GM11168 (cell line): ENCODE measurements around the gene TCTN3.
"Not testable (repeated sequence)": the region's sequence is repeated elsewhere in the genome, so short reads cannot be mapped to it uniquely, and the experiment has no call there.

Experiments
- in situ Hi-C: fragments of 300-500 bp; cut with MboI; formaldehyde crosslinking; loops from one replicate; pipeline ENCODE4 v1.12.0; 2022; ENCODE audit warnings: low sequenced_read_pairs; ENCODE audit not compliant: unreplicated experiment

TCTN3 gene

GRCh38 chr10:95640891-95641315 is 52.8 kb downstream of the TCTN3 start:
- in situ Hi-C loops: no loop called here

GRCh38 chr10:95637911-95638310 is 55.8 kb downstream of the TCTN3 start:
- in situ Hi-C loops: no loop called here

GRCh38 chr10:95637140-95637539 is 56.6 kb downstream of the TCTN3 start:
- in situ Hi-C loops: no loop called here

- in situ Hi-C loops: no loop called here
These were observed 58.4 kb downstream of the TCTN3 start for GRCh38 chr10:95635319-95635733.

GRCh38 chr10:95628786-95629185 is 64.9 kb downstream of the TCTN3 start:
- in situ Hi-C loops: no loop called here

GRCh38 chr10:95626500-95626899 is 67.2 kb downstream of the TCTN3 start:
- in situ Hi-C loops: no loop called here

GRCh38 chr10:95620415-95620814 is 73.3 kb downstream of the TCTN3 start:
- in situ Hi-C loops: not testable (repeated sequence)

- in situ Hi-C loops: no loop called here
These were observed 75.6 kb downstream of the TCTN3 start for GRCh38 chr10:95618101-95618500.

GRCh38 chr10:95616446-95616845 is 77.3 kb downstream of the TCTN3 start:
- in situ Hi-C loops: no loop called here
